Cardiac muscle cell (in vitro differentiated cells and primary cell): ENCODE results near the gene ABTB2. TPM values are rescaled to one million over a fixed set of nuclear protein-coding genes. Genes with fewer than 3 reads are reported as not detected.

Experiments
- DNase-seq, 2 donors: peaks; one replicate each; pipeline versions ENCODE4 v3.0.0 to v3.0.0-alpha.2; 2010 to 2017; ENCODE audit warnings: low read depth in 1 of 2, low spot score in 1 of 2
- H3K27ac ChIP-seq: fragments of 200-600 bp; sonication (generic); 2 replicates; pipeline ENCODE4 v1.5.1; 2016
- H3K27me3 ChIP-seq: fragments of 200-600 bp; sonication (generic); 2 replicates; pipeline ENCODE4 v1.6.0; 2016; ENCODE audit warnings: control low read depth
- H3K36me3 ChIP-seq: fragments of 200-600 bp; sonication (generic); 2 replicates; pipeline ENCODE4 v1.5.1; 2016; ENCODE audit warnings: control low read depth
- H3K4me1 ChIP-seq: fragments of 200-600 bp; sonication (generic); 2 replicates; pipeline ENCODE4 v1.8.1; 2017; ENCODE audit warnings: low read depth, mild to moderate bottlenecking, mixed run types
- H3K4me3 ChIP-seq: fragments of 200-600 bp; sonication (generic); 2 replicates; pipeline ENCODE4 v1.5.1; 2016; ENCODE audit warnings: mild to moderate bottlenecking
- H3K9me3 ChIP-seq: fragments of 200-600 bp; sonication (generic); 2 replicates; pipeline ENCODE4 v1.5.1; 2017; ENCODE audit warnings: low read depth, mild to moderate bottlenecking, control low read depth
- CTCF ChIP-seq: IDR thresholded peaks from 2 replicates; pipeline ENCODE4 v1.5.1; 2012; ENCODE audit warnings: low read depth, mild to moderate bottlenecking, low read length
- polyA plus RNA-seq: library from polyadenylated mRNA; unstranded; fragments of >200 nt; fragmentation: Nextera tagmentation; extraction: Ambion mirVana; gene quantifications from 2 replicates; pipeline ENCODE4 v1.2.1, GENCODE V29; 2016
- total RNA-seq: library from RNA; depleted of rRNA; stranded (reverse); fragments of >200 nt; gene quantifications from 2 replicates; pipeline ENCODE4 v1.2.3, GENCODE V29; 2016

The ABTB2 gene
- total and polyA plus RNA-seq, 2 experiments from 2014 or later: 29.0 to 61.3 TPM

- no peak for TF ChIP-seq CTCF
- DNase-seq: no peak
- H3K4me3 ChIP-seq: no peak overlapping the region
- H3K36me3 ChIP-seq: no peaks in the 10 kb centered on the region
- no peaks in the 10 kb centered on the region for H3K9me3 ChIP-seq
- H3K27ac ChIP-seq: no peak overlapping the region
- H3K27me3 ChIP-seq: no peaks in the 10 kb centered on the region
- H3K4me1 ChIP-seq: no peaks in the 10 kb centered on the region
Measured at GRCh38 chr11:34379079-34379478, 21.3 kb upstream of the ABTB2 start.

DNA sequence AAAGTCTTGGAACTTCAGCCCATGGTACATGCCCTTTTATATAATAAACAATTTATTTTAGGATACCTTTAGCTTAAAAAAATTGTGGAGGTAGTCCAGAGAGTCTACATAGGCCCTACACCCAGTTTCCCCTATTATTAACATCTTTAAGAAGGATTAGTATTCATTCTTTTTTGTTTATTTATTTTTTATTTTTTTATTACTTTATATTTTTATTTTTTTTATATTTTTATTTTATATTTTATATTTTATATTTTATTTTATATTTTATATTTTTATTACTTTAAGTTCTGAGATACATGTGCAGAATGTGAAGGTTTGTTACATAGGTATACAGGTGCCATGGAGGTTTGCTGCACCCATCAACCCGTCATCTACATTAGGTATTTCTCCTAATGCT is 15.9 kb upstream of the ABTB2 start:
- DNase-seq: no peak
- no peaks in the 10 kb centered on the region for H3K27me3 ChIP-seq
- no peak overlapping the region for H3K27ac ChIP-seq
- no peaks in the 10 kb centered on the region for H3K4me1 ChIP-seq
- H3K9me3 ChIP-seq: no peaks in the 10 kb centered on the region
- TF ChIP-seq CTCF: no peak
- no peak overlapping the region for H3K4me3 ChIP-seq
- H3K36me3 ChIP-seq: no peaks in the 10 kb centered on the region

DNA sequence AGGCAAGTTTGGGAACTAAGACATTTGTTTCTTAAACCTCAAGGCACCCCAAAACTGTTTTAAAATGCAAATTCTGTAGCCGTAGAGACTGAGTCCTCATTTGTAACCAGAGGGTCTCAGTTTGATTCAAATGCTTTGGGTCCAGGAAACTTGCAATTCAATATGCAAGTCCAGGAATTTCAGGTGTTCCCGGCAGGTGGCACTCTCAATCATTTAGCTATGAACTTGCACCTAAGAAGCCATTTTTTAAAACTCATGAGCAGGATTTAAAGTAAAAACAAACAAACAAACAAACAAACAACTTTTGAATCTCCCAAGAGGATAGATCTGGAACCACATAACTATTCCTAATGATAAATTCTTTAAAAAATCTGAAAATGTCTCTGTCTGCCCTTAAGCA is 8.7 kb upstream of the ABTB2 start:
- Histone ChIP-seq H3K27ac (no peak overlapping the region), H3K9me3 (no peaks in the 10 kb centered on the region), H3K4me3 (no peak overlapping the region), H3K36me3 (no peaks in the 10 kb centered on the region), H3K27me3 (no peaks in the 10 kb centered on the region), H3K4me1 (no peaks in the 10 kb centered on the region)
- no peak for DNase-seq
- peak; percentile 16 for TF ChIP-seq CTCF

DNA sequence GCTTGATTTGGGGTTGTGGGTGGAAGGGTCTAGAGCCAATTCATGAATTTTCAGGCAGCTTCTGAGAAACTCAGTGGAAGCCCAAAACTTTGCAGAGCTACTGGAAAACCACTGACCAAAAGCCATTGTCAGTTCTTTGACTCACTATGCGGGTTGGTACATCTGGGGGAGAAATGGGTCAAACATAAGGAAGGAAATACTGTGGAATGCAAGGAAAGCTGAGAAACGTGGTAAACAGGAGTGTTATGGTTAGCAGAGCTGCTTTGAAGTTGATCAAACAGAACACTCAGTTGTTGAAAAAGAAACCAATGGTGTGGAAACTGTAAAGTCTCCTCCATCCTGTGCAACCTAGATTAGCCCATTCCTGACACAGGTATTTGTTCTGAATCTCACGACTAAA is 6.3 kb upstream of the ABTB2 start:
- H3K4me1 ChIP-seq: no peaks in the 10 kb centered on the region
- no peak overlapping the region for H3K27ac ChIP-seq
- H3K27me3 ChIP-seq: peaks cover 6% of the 10 kb centered on the region
- no peaks in the 10 kb centered on the region for H3K9me3 ChIP-seq
- TF ChIP-seq CTCF: no peak
- no peak for DNase-seq
- H3K4me3 ChIP-seq: no peak overlapping the region
- H3K36me3 ChIP-seq: no peaks in the 10 kb centered on the region

GRCh38 chr11:34363363-34364084 is 5.7 kb upstream of the ABTB2 start:
- no peak for TF ChIP-seq CTCF
- no peaks in the 10 kb centered on the region for H3K36me3 ChIP-seq
- no peaks in the 10 kb centered on the region for H3K4me1 ChIP-seq
- H3K4me3 ChIP-seq: no peak overlapping the region
- H3K9me3 ChIP-seq: no peaks in the 10 kb centered on the region
- DNase-seq: no peak
- H3K27ac ChIP-seq: no peak overlapping the region
- peaks cover 6% of the 10 kb centered on the region for H3K27me3 ChIP-seq
